ENCODE measurements around the gene PDE9A. TPM values are rescaled to one million over a fixed set of nuclear protein-coding genes. Genes with fewer than 3 reads are reported as not detected.
"Not testable (repeated sequence)": the region's sequence is repeated elsewhere in the genome, so short reads cannot be mapped to it uniquely, and the experiment has no call there.

Gene PDE9A
- total and polyA plus RNA-seq, 2 donors (not counting 3 experiments of a cell fraction or from before 2014, with no cell fraction given) = 0.28 to 2.2 TPM

- BruUV-seq (replicated peaks) = no TSS peak
- ChIA-PET POLR2A (no interaction called here), CTCF (no interaction called here)
- no peak for TF ChIP-seq MAX (IDR thresholded peaks at IDR 0.05; ENCODE audit: insufficient read depth, insufficient read length)
- no peak for TF ChIP-seq POLR2AphosphoS5 (IDR thresholded peaks at IDR 0.05; ENCODE audit: insufficient read depth, low read depth, low read length)
- TF ChIP-seq JUN (IDR thresholded peaks at IDR 0.05; ENCODE audit: borderline replicate concordance, insufficient read depth, insufficient read length, low read depth) = no peak
- no peak for TF ChIP-seq EZH2 (IDR thresholded peaks at IDR 0.05; ENCODE audit: borderline replicate concordance, low read depth, low read length, severe bottlenecking)
- no peak for TF ChIP-seq GATA2 (IDR thresholded peaks at IDR 0.05; ENCODE audit: insufficient read depth, insufficient read length, low read depth, low read length)
- TF ChIP-seq CTCF (IDR thresholded peaks at IDR 0.05; ENCODE audit: extremely low read depth in 1 of 2, insufficient read depth in 1 of 2, low read depth in 1 of 2, low read length in 2 of 2) = no peak
- TF ChIP-seq FOS (IDR thresholded peaks at IDR 0.05; ENCODE audit: borderline replicate concordance, insufficient read depth, low read length) = no peak
- no peak for TF ChIP-seq MYC (IDR thresholded peaks at IDR 0.05; ENCODE audit: low read depth, low read length)
- TF ChIP-seq POLR2A (IDR thresholded peaks at IDR 0.05; ENCODE audit: low read depth, low read length) = no peak
- Histone ChIP-seq H3K4me3 (replicated peaks in 1 of 3; ENCODE audit: insufficient read depth in 1 of 3, low read depth in 1 of 3, low read length in 3 of 3) (no peak overlapping the region), H3K9ac (replicated peaks; ENCODE audit: extremely low read depth, insufficient read depth, low read length) (no peak overlapping the region), H4K20me1 (replicated peaks; ENCODE audit: control insufficient read depth, extremely low read depth, insufficient read depth, low read length) (no peaks in the 10 kb centered on the region), H2AFZ (ENCODE audit: low read depth, low read length) (no peak overlapping the region), H3K4me1 (ENCODE audit: control insufficient read depth, extremely low read depth, insufficient read depth, low read length) (no peaks in the 10 kb centered on the region), H3K4me2 (ENCODE audit: insufficient read depth, low read length) (no peak overlapping the region), H3K79me2 (ENCODE audit: control insufficient read depth, insufficient read depth, low read length) (no peaks in the 10 kb centered on the region), H3K27me3 (ENCODE audit: control insufficient read depth in 2 of 2, insufficient read depth in 2 of 2, low read length in 2 of 2) (peaks cover 2 to 3% of the 10 kb centered on the region in 2 experiments), H3K9me3 (replicated peaks; ENCODE audit: control insufficient read depth, insufficient read depth, low read length) (no peaks in the 10 kb centered on the region), H3K27ac (ENCODE audit: insufficient read depth, low read depth, low read length) (no peak overlapping the region), H3K36me3 (ENCODE audit: control insufficient read depth in 2 of 2, extremely low read depth in 1 of 2, insufficient read depth in 2 of 2, low read length in 2 of 2) (no peaks in the 10 kb centered on the region), H3K9me1 (replicated peaks; ENCODE audit: control insufficient read depth, extremely low read depth, insufficient read depth, low read length) (no peaks in the 10 kb centered on the region)
- intact Hi-C loops (cut with micrococcal nuclease) = loop anchor here (10.0 kb wide), 1 partner anchor 87 kb away; no protein-coding TSS in a partner anchor
- dilution Hi-C loops (cut with MboI; ENCODE audit: extremely low pct_ligation_motif_present, low sequenced_read_pairs) = no loop called here
- DNase-seq (ENCODE audit: low read depth, low spot score) (no peak), FAIRE-seq (no peak)
These were observed 158.5 kb downstream of the PDE9A start for GRCh38 chr21:42811960-42812359.

- H3K9me3 ChIP-seq (replicated peaks; ENCODE audit: control insufficient read depth, insufficient read depth, low read length); H2AFZ ChIP-seq (ENCODE audit: low read depth, low read length); H3K9ac ChIP-seq (replicated peaks; ENCODE audit: extremely low read depth, insufficient read depth, low read length); H4K20me1 ChIP-seq (replicated peaks; ENCODE audit: control insufficient read depth, extremely low read depth, insufficient read depth, low read length); H3K9me1 ChIP-seq (replicated peaks; ENCODE audit: control insufficient read depth, extremely low read depth, insufficient read depth, low read length); H3K27me3 ChIP-seq (ENCODE audit: control insufficient read depth in 2 of 2, insufficient read depth in 2 of 2, low read length in 2 of 2); H3K27ac ChIP-seq (ENCODE audit: insufficient read depth, low read depth, low read length); H3K4me3 ChIP-seq (replicated peaks in 1 of 3; ENCODE audit: insufficient read depth in 1 of 3, low read depth in 1 of 3, low read length in 3 of 3); H3K36me3 ChIP-seq (ENCODE audit: control insufficient read depth in 2 of 2, extremely low read depth in 1 of 2, insufficient read depth in 2 of 2, low read length in 2 of 2); BruUV-seq (replicated peaks); FAIRE-seq; H3K79me2 ChIP-seq (ENCODE audit: control insufficient read depth, insufficient read depth, low read length); dilution Hi-C loops (cut with MboI; ENCODE audit: extremely low pct_ligation_motif_present, low sequenced_read_pairs); DNase-seq (ENCODE audit: low read depth, low spot score); H3K4me1 ChIP-seq (ENCODE audit: control insufficient read depth, extremely low read depth, insufficient read depth, low read length); H3K4me2 ChIP-seq (ENCODE audit: insufficient read depth, low read length); POLR2A ChIA-PET: not testable (repeated sequence)
- CTCF ChIA-PET = interaction anchor here (1.7 kb wide), 1 partner anchor 219 kb away, joined by 13 read pairs; no protein-coding TSS in a partner anchor
- intact Hi-C loops (cut with micrococcal nuclease) = loop anchor here (10.0 kb wide), 1 partner anchor 88 kb away; no protein-coding TSS in a partner anchor
These were observed 159.3 kb downstream of the PDE9A start for GRCh38 chr21:42812528-42813241.
